ENCODE data around the gene ACER1.
"Not testable (repeated sequence)": the region's sequence is repeated elsewhere in the genome, so short reads cannot be mapped to it uniquely, and the experiment has no call there.

The ACER1 gene

GRCh38 chr19:6355321-6356040 is 22.1 kb upstream of the ACER1 start:
- DNase-seq, result not testable (repeated sequence)

- DNase-seq, result no peak
Observed at GRCh38 chr19:6354098-6354674, 20.8 kb upstream of the ACER1 start.

GRCh38 chr19:6352381-6353165 is 19.2 kb upstream of the ACER1 start:
- no peak for DNase-seq

- no peak for DNase-seq
Observed at GRCh38 chr19:6350688-6351087, 17.3 kb upstream of the ACER1 start.

GRCh38 chr19:6349271-6349670 is 15.9 kb upstream of the ACER1 start:
- DNase-seq, result not testable (repeated sequence)

GRCh38 chr19:6343462-6343861 is 10.1 kb upstream of the ACER1 start:
- no peak for DNase-seq

GRCh38 chr19:6340493-6341201 is 7.2 kb upstream of the ACER1 start:
- DNase-seq, result no peak

- DNase-seq, result no peak
Observed at GRCh38 chr19:6334490-6335285, 1.3 kb upstream of the ACER1 start.

- DNase-seq, result no peak
Observed at GRCh38 chr19:6326815-6327214, 6.6 kb downstream of the ACER1 start.

GRCh38 chr19:6325614-6326013 is 7.8 kb downstream of the ACER1 start:
- no peak for DNase-seq

- DNase-seq, result no peak
Observed at GRCh38 chr19:6324757-6325156, 8.7 kb downstream of the ACER1 start.

DNA sequence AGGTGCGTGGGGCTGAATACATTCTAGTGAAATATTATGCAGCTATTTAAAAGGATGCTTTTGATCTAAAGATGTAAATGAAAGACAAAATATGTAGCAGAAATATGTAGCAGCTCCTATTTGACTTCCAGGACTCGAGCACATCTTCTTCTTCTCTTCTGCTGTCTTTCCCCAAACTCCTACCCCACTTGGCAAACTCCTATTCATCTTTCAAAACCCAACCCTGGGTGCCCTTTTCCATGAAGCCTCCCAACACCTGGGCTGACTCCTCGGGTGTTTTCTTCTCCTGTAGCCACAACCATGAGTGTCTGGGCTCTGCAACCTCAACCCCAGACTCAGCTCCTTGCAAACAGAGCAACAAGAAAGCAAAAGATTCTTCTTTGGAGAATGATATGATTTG is 11.1 kb downstream of the ACER1 start:
- no peak for DNase-seq

DNA sequence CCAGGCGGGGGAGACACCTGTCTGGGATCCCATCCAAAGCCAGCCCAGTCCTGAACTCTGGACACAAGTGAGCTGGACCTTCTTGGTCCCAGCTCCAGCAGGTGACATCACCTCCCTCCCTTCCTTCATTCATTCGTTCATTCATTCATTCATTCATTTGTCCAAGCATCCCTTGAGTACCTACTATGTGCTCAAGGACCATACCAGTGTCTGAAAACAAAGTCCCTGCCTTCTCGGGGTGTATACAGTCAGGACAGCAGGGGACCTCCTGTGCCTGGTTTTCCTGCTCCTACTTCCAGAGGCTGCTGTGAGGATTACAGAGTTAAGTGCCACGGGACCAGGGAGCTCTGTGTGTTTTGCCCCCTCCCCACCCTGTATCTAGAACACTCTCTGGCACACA is 14.0 kb downstream of the ACER1 start:
- DNase-seq, result no peak

GRCh38 chr19:6318772-6319171 is 14.6 kb downstream of the ACER1 start:
- DNase-seq, result no peak

- not testable (repeated sequence) for DNase-seq
Observed at GRCh38 chr19:6315646-6316045, 17.8 kb downstream of the ACER1 start.

DNA sequence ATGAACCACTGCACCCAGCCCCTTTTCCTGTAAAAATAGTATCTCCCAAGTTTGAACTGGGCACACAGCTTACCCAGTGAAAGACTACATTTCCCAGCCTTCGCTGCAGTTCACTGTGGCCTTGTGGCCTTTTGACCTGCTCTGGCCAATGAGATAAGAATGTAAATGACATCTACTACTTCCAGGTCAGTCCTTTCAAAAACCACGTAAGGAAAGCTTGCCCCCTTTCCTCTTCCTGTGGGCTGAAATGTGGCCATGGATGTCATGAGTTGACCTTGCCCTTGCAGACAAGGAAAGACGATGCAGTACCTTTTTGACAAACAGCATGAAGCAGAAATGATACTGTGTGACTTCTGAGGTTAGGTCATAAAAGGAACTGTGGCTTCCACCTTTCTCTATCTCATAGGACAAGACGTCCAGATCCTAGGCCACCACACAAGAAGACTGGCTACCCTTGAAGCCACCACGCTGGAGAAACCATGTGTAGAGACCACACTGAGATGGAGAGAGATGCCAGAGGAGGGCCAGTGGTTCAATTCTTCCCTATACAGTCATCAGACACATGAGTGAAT is 19.9 kb downstream of the ACER1 start:
- no peak for DNase-seq

- no peak for DNase-seq
Observed at GRCh38 chr19:6312018-6312417, 21.4 kb downstream of the ACER1 start.

DNA sequence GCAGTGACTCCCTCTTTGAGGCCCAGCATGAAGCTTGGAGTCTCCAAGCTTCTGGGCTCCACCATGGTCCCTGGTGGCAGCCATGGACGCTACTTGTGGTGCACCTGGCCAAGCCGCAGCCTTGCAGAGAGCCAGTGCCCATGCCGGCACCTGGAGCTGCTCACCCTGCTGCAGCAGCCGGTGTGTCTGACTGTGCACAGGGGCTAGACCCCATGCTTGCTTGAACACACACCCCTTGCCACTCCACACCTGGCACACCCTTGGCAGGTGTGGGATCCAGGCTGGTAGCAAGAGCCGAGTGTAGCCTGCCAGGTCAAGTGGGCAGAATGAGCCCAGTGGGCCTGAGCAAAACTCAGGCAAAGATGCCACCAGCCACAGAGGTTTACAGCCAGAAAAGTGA is 35.0 kb downstream of the ACER1 start:
- DNase-seq, result no peak

DNA sequence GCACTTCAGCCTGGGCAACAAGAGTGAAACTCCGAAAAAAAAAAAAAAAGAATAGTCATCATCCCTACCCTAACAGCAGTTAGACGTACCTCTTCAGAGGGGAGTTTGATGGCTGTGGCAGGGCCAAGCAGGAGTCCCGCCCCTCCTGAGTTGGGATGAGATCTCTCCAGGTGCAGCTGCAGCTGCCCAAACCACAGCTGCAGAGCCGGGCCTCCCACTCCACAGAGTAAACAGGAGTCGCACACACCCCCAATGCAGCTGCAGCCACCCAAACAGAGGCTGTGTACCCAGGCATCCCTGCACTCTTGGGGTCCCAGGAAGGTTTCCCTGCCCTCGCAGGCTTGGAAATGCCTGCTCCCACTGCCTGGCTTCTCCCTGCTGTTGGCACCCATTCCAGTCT is 36.2 kb downstream of the ACER1 start:
- no peak for DNase-seq

DNA sequence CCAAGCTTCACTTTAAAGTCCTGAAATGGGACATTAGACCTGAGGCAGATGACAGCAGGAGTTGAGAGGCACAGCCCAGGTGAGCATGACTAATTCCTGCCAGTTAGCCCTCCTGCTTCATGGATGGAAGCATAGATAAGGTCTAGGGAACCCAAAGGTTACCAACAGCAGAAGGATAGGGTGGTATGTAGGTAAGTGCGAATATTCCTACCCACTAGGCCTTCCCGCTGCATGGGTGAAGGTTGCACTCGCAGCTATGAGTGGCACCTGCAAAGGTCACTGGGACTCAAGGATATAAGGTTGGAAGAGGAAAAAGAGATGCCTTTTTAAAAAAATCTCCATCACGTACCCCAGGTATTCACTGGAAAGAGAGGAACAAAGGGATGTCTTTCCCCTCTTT is 41.4 kb downstream of the ACER1 start:
- DNase-seq, result no peak

GRCh38 chr19:6288737-6289136 is 44.7 kb downstream of the ACER1 start:
- DNase-seq, result no peak

- DNase-seq, result no peak
Observed at GRCh38 chr19:6287269-6287885, 46.0 kb downstream of the ACER1 start.
